ENCODE measurements around the gene ALKBH1.

DNA sequence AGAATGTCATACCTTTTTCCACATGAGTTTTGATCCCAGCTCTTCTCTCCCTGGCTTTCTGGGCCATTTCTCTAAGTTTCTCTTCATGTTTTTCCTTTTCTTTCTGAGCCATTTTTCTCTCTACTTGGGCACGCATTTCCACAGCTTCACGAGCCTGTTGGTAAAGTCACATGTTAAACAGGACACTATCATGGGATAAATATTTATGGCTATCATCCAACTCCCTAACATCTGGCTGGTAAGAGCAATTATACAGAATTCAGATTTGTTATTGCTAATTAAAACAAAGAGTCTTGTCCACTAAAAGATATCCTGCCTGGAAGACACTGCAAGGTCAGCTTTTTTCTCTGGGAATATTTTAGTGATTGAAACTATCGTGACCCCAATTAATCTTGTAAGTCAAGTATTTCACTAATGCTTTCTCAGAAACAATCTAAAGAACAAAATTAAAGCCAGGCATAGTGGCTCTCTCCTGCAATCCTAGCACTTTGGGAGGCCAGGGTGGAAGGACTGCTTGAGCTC is 23.2 kb upstream of the ALKBH1 start:
- TF ChIP-seq, protein P1, sequence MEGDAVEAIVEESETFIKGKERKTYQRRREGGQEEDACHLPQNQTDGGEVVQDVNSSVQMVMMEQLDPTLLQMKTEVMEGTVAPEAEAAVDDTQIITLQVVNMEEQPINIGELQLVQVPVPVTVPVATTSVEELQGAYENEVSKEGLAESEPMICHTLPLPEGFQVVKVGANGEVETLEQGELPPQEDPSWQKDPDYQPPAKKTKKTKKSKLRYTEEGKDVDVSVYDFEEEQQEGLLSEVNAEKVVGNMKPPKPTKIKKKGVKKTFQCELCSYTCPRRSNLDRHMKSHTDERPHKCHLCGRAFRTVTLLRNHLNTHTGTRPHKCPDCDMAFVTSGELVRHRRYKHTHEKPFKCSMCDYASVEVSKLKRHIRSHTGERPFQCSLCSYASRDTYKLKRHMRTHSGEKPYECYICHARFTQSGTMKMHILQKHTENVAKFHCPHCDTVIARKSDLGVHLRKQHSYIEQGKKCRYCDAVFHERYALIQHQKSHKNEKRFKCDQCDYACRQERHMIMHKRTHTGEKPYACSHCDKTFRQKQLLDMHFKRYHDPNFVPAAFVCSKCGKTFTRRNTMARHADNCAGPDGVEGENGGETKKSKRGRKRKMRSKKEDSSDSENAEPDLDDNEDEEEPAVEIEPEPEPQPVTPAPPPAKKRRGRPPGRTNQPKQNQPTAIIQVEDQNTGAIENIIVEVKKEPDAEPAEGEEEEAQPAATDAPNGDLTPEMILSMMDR (IDR thresholded peaks at IDR 0.05), result no peak
- TF ChIP-seq POLR2A (IDR thresholded peaks at IDR 0.05), result no peak
